Measurements from ENCODE around the gene ATAD3B.

ATAD3B gene

DNA sequence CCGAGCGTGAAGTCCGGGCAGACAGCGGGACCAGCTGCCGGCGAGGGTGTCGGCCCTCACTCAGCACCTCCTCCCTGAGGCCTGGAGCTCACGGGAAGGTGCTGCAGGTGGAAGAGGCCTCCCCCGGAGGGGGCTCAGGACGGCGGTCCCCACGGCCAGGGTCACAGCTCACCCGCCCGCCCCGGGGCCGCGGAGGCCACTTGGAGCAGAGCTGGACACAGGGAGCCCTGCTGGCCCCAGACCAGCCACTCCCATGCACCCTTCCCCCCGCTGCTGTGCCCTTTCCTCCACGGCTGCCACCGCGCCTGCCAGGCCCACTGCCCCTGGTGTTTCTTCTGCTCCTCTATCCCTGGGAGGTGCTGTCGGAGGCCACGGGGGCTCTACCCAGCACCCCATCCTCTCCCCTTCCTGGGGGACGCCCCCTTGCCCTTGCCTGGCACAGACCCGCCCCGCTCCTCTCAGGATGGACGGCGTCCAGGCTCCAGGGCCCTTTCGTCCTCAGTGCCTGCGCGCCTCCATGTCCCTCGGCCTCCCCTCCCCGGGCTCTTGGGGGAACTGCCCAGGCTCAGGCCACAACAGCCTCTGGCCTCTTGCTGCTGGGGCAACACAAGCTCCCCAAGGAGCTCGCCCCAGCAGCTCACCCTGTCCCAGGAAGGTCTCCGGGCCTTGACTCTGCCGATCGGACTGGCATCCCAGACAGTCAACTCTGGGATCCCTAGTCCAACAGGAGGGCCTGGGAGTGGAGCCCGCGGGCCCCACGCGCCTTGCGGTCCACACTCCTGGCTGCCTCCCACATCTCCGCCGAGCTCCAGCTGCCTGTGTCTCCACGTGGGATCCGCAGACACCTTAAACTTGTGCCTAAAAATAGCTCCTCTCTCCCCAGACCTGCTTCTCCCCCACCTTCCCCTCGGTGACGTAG is 64.7 kb downstream of the ATAD3B start:
- no peak for DNase-seq

- DNase-seq = no peak
Measured at GRCh38 chr1:1536938-1537546, 65.5 kb downstream of the ATAD3B start.

- no peak for DNase-seq
Measured at GRCh38 chr1:1537626-1538250, 66.2 kb downstream of the ATAD3B start.

DNA sequence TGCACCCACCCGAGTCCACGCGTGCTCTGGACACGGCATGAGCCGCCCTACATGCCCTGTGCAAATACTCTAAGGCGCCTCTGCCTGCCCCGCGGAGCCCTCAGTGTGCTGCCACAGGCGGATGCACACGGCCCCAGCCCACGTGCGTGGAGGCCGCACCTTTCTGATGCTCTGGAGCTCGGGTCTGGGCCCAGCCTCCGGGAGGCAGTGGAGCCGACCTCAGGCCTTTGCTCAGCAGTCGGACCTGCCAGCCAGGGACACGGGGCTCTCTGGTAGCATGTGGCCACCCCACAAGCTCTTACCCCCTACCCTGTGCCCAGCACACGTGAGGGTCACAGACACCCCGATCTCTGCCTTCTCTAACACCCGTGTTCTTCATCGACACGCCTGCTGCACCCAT is 66.8 kb downstream of the ATAD3B start:
- DNase-seq = no peak

DNA sequence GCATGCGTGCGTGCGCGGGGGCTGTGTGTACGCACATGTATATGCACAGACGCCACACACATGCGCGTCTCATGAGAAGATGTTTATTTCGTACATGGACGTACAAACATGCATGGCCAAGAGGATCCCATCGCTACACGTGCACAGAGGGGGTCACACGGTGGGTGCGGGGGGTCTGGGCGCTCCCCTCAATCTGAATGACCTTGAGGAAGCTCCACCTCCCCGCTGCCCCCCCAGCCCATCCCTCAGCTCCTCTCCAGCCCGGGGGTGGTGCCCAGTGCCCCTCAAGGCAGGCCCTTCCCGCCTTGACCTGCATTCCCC is 67.4 kb downstream of the ATAD3B start:
- DNase-seq = no peak

DNA sequence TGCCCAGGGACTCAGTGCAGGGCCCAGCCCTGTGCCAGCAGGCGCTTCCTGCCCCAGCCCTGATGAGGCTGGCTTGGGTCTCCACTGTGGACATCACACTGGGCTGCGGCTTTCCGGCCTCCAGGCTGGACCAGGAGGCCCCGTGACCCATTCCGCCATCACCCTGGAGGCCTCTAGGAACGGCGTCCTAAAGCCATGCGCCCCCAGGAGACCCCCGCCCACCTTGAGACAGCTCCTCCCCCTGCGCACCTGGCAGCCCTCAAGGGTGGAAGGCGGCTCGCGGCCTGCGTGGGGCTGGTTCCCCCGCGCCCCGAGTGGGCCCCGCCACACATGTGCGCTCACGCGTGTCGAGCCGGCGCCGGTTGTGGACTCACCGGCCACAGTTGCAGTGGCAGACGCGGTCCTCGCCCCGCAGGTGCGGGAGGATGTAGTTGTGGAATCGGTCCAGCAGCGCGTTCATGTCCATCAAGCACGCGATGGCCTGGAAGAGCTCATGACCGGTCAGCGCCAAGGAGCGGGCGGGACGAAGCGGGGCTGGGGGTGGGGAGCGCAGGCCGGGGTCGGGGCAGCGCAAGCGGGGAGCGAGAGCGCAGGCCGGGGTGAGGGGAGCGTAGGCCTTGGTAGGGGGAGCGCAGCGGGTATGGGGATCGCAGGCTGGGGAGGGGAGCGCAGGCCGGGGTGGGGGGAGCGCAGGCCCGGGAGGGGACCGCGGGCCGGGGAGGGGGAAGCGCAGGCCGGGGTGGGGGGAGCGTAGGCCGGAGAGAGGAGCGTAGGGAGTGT is 67.9 kb downstream of the ATAD3B start:
- peak; percentile 32 for DNase-seq

DNA sequence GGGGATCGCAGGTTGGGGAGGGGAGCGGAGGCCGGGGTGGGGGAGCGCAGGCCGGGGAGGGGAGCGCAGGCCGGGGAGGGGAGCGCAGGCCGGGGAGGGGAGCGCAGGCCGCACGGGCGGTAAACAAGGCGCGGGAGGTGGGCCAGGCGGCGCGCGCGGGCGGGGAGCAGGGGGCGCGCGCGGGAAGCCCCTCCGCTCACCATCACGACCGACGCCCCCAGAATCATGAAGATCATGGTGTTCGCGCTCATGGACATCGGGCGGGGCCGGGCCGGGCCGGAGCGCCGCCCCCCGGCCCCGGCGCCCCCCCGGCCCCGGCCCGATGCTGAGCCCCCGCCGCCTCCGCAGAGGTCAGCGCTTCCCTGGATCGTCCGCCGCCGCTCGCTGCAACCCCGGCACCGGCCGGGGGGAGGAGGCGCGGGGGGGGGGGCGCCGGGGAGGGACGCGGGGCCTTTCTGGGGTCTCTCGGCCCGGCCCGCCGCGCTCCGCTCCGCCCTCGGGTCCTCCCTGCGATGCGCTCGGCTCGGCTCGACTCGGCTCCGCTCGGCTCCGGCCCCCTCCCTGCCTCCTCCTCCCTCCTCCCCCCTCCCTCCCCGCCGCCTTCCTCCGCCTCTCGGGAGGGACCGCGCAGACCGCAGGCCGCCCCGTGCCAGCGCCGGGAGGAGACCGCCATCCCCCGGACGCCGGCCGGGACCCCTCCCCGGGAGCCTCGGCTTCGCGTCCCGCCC is 68.7 kb downstream of the ATAD3B start, which contains the start of gene TMEM240:
Gene TMEM240, minus strand, starts transcription at position 535 of the 728 bp plus-strand sequence. Its CDS starts 278 bp downstream, at position 257.
- DNase-seq = peak; percentile 64

DNA sequence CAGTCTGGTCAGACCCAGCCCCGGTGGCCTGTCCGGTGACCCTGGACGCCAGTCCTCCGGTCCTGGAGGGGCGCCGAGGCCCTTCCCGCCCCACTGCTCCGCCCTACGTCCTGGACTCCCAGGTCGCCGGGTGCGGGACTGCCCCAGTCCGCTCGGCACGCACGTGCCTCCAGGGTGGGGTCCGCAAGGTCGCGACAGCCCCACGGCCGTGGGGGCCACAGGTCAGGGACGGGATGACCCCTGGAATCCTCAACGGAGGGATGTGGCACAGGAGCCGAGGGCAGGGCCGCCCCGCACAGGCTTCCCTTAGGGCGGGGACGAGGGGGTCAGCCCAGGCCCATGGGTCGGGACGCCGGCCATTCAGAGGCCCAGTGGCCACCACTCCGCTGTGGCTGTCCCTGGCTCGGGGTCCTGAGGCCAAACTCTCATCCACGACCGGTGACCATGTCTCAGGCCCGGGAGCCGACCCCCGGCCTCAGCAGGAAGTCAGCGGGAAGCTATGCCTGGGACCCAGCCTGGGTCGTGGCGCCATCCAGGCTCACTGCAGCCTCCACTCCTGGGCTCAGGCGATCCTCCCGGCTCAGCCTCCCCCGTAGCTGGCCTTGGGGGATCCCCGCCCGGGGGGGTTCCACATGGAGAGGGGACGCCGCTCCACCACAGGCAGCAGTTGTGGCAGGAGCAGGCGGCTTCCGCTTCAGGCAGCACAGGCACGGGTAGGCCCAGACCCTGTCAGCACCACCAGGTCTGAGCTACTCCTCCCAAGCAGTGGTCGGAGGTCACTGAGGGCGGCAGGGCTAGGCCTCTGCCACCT is 69.5 kb downstream of the ATAD3B start:
- no peak for DNase-seq

DNA sequence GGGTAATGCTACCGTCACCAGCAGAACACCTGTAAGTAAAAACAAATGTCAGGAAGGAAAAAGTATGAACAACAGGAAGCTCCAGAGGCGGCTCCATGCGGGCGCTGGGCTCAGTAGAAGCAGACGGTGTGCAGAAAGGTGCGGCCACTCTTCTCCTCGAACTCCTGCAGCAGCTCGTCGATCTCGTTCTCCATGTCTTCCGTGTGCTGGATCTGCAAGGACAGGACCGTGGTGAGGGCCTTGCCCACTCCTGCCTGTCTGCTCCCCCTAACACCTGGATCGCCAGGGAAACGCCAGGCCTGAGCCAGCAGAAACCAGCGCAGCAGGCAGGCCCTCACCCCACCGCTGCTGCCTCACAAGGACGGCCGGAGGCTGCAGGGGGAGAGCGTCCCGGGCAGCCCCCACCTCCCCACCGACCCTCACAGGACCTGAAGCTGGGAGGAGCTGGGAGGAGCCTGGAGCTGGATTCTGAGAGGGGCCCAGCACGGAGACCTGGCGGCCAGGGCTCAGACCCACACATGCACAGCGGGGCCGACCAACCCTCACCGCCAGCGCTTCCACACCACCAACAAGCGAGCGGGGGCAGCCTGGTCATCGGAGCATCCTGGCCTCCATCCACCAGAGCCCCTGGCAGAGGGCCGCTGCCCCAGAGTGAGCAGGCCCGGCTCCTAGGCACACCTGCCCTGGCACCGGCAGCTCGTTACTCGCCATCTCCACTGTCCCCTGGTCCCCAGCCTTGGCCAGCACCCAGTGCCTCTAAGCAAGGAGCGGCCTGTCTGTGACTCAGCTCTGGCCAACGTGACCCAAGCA is 70.6 kb downstream of the ATAD3B start:
- no peak for DNase-seq

DNA sequence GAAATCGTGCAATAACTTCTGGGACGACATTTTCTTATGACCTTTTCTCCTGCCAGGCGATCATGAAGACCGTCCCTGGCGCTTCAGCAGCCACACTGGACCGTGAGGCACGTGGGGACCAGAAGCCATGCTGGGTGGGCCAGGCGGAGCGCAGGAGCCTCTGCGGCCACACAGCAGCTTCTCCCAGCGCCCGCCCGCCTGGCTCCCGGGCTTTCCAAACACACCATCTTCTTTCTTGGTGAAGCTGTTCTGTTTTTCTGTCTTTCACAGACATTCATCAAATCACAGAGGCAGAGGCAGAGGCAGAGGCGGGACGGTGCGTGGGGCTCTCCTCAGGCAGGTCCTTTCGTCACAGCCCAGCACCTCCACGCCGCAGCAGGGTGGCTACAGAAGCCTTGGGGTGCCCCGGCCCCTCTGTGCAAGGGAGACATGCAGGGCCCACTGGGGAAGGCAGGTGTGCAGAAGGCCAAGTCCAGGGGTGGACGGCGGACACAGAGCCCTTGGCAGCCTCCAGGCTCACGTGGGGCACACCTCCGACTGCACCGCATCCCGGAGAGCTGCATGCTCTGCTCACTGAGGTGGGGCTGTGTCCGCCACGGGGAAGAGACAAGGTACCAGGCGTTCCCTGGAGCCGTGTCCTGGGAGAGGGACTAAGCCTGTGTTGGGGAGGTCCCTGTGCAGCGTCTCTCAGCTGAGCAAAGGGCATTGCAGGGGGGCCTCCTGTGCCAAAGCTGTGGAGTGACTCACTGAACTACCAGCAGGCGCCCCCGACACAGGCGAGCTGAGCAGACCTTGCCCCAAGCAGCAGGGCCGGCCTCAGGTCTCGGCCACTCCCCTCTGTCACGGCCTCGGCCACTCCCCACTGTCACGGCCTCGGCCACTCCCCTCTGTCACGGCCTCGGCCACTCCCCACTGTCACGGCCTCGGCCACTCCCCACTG is 71.5 kb downstream of the ATAD3B start:
- DNase-seq = no peak

- no peak for DNase-seq
Measured at GRCh38 chr1:1543706-1544099, 72.1 kb downstream of the ATAD3B start.

DNA sequence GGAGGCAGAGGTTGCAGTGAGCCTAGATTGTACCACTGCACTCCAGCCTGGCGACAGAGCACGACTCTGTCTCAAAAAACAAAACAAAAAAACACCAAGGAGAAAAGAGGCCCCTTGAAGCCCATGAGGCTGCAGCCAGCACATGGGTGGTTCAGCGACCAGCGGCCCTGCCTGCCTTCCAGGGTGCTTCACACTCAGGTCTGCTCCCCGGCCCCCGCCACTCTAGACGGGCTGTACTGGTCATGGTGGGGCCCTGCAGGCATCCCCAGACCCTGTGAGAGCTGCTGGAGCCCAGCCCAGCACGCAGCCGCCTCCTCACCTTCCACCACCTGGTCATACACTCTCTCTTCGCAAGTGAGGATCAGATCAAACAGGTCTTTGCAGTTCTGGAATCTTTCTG is 73.0 kb downstream of the ATAD3B start:
- no peak for DNase-seq

Measured in NCI-H226 (cell line).